Measurements from ENCODE around the gene SRBD1.

DNA sequence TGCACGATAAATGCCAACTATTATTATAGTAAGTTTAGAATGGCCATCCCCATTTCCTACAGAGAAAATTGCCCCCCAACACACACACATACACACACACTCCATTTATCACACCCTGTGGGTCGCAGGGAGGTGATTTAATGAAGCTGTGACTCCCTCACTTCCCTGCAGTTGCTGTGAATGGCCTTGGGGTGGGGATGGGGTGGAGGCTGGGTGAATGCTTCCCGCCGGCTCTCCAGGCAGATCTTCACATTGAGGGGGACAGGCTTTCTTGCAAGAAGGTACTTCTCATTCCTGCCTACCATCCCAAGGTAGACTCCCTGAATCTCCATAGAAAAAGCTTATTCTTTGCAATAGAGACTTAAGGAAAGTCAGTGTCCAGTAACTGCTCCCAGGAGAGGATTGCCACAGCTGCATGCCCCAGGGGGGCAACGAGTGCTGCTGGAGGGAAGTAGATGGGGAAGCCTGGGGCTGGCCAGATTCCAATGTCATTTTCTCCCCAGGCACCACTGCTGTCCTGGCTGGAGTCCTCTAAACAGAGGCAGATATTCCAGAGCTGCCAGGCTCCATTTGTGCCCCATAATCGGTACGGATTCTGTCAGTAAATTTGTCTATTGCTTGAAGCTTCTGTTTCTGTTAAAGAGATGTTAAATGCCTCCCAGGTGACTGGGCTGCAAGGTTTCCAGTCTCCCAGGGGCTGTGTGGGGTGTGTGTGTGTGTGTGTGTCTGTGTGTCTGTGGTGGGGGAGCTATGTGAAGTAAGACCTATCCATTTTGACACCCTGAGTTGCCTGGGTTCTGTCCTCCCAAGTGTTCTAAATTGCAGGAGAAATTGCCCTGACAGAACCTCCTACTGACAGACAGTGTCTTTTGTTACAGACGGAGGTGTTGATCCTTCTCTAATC is 265.5 kb downstream of the SRBD1 start:
- TF ChIP-seq POLR2A (IDR thresholded peaks at IDR 0.05) = no peak
- TF ChIP-seq, protein P1, sequence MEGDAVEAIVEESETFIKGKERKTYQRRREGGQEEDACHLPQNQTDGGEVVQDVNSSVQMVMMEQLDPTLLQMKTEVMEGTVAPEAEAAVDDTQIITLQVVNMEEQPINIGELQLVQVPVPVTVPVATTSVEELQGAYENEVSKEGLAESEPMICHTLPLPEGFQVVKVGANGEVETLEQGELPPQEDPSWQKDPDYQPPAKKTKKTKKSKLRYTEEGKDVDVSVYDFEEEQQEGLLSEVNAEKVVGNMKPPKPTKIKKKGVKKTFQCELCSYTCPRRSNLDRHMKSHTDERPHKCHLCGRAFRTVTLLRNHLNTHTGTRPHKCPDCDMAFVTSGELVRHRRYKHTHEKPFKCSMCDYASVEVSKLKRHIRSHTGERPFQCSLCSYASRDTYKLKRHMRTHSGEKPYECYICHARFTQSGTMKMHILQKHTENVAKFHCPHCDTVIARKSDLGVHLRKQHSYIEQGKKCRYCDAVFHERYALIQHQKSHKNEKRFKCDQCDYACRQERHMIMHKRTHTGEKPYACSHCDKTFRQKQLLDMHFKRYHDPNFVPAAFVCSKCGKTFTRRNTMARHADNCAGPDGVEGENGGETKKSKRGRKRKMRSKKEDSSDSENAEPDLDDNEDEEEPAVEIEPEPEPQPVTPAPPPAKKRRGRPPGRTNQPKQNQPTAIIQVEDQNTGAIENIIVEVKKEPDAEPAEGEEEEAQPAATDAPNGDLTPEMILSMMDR (IDR thresholded peaks at IDR 0.05) = no peak

Measured in transverse colon (tissue), 3 donors.